Measurements from ENCODE around the gene EEF1G.

EEF1G gene

DNA sequence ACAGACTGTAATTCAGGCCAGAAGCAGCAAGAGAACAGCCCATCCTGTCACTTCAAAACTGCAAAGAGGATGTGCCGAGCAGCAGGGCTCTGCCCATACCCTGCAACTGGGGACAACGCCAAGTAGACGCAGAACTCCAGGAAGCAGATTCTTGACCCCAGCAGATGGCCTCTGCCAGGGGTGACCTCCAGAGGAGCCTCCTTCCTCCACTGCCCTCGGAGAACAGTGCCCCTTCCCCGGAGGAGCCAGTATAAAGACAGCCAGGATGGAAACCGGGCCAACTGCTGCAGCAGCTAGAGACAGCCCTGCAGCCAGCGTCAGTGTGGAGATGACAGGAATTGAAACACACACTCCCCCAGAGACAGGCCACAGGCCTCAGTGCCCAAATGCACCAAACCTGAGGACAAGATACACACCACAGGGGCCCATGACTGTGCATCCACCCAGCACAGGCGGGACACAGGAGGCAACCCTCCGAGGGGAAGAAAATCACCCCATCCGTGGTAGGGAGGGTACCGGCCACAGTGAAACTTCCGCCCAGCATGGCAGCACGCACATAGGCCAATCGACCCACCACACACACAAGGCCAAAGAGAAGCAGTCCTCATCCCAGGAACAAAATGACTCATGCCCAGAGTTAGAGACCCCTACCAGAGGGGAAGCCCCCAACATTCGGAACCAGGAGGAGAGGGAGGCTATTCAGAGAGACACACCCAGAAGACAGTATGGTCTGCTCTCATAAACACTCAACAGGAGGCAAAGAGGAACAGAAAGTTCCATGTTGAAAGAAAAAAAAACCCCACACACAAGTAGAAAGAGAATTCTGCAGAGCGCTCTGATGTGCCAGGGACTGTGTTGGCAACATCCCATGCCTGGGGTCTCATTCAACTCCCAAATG, 32.6 kb downstream of the EEF1G start:
- no peak for DNase-seq (ENCODE audit: low read depth in 2 of 2)

DNA sequence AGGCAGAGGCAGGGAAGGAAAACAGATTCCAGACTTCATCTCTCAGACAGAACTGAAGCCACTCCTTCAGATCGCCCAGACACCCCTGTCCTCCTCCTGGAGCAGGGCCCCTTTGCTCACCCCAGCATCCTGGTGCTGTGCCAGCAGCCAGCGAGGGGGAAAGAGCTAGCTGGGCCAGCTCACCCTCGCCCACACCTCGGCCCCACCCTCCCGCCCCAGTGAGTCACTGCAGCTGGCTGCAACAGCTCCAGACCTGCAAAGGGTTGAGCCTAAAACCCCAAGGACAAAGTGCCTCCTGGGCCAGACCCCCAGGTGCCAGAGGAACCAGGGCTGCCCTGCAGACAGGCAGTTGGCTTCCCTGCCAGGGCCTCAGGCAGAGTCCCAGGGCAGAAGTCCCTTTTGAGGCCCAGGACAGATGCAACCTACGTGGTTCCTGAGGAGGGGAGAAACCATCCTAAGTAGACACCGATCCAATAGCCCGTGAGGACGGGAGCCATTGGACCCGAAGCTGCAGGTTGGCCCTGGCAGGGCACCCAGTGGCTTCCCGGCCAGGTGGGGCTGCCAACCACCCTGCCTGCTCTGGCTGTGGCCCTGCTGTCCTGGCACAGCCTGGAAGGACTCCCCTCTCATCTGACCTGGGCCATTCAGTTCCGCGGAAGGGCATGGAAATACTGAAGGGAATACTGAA, 34.3 kb downstream of the EEF1G start:
- DNase-seq (ENCODE audit: low read depth in 2 of 2): peak in 1 of 2 donors; percentile 62

DNA sequence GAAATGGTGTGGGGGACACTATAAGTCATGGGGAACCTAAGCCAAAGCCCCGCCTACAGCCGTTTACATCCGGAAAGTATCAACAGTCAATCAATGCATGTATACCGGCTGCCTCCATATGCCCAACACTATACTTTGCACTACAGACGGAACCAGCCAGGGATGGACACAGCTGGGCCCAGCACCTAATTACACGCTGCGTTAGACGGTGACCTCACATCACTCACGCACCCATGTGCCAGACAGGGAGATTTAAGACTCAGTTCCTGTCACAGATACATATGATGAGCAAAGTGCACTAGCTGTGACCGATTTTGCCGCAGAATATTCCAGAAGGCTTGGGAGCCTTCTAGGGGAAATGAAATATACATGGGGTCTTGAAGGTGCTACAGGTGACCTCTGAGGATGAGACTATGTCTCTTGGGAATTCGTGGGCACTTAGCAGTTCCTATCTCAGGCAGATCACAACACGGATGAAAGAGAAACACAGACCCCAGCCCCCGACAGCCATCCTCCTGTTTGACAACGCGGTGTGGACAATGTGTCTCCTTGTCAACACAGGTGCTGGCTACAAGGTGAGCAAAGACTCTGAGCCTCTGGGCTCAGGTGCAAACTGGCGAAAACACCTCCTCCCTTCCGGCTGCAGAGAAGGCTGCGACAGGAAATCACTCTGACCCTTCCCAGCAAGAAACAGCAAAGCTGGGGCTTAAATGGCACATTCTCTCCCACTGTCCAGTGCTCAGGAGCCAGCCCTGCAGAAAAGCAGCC, 35.0 kb downstream of the EEF1G start:
- DNase-seq (ENCODE audit: low read depth in 2 of 2): no peak

DNA sequence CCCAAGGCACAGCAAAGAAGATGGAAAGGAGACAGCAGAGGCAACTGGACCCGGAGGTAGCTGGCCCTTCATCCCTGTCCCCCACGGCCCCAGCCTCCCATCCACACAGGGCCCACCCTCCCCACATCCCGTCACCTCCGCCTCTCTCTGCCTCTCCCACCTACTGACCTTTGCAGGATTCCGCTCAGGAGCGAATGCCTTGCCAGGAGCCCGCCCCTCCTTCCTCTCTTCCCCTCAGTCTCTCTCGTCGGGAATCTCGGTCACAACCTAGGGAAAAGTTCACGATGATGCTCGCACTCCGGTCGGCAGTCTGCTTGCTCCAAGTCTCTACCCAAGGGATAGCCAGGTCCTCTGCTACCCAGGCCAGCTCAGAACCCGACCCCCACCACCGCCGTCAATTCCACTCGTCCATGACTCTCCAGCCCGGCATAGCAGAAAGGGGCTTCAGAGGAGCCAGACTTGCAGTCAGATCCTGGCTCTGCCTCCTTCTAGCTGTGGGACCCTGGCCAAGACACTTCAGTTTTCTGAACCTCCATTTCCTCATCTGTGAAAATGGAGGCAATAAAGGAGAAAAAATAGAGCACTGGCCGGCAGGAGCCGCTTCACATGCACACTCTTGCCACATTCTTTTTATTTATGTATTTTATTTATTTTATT, 37.3 kb downstream of the EEF1G start:
- DNase-seq (ENCODE audit: low read depth in 2 of 2): no peak

DNA sequence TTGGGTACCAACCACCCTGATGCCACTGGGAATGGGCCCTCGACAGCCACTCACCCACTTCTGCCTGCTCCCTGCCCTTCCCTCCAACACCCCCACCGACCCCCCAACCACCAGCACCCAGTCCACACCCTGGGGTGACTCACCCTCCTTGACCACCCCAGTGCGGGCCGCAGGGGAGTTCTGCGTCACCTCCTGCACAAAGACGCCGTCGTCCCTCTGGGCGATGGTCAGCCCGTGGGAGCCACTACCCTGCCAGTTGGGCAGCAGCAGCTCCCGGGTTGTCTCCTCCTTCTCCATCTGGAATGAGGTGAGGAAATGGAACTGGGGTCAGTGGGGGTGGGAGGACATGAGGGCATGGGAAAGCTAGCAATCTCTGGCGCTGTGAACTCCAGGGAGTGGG, 37.9 kb downstream of the EEF1G start:
- no peak for DNase-seq (ENCODE audit: low read depth in 2 of 2)

DNA sequence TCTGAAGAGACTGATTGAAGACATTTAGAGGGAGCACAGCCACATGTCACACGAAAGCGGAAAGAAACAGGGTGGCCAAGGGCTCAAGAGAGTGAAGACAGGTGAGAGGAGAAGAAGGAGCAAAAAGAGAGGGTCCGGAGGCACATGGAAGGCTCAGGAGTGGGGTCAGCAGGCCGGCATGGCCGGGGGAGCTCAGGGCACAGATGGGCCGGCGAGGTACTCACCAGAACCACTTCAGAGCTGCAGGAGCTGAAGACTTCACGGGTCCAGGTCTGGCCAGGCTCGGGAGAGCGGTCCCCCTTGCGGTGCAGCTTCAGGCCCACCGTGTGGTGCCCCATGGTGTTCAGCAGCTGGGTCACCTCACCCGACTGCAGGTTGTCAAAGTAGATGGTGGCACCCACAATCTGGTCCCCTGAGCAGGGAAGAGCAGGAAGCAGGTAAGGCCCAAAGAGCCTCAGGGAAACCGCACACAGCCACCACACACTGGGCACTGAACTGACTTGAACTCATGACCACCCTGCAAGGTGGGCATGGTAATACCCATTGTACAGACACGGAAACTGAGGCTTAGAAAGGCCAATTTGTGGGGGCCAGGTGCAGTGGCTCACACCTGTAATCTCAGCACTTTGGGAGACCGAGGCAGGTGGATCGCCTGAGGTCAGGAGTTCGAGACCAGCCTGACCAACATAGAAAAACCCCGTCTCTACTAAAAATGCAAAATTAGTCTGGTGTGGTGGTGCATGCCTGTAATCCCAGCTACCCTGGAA, 38.7 kb downstream of the EEF1G start:
- no peak for DNase-seq (ENCODE audit: low read depth in 2 of 2)

- DNase-seq (ENCODE audit: low read depth in 2 of 2): no peak
These were observed 41.6 kb downstream of the EEF1G start for GRCh38 chr11:62532096-62532495.

DNA sequence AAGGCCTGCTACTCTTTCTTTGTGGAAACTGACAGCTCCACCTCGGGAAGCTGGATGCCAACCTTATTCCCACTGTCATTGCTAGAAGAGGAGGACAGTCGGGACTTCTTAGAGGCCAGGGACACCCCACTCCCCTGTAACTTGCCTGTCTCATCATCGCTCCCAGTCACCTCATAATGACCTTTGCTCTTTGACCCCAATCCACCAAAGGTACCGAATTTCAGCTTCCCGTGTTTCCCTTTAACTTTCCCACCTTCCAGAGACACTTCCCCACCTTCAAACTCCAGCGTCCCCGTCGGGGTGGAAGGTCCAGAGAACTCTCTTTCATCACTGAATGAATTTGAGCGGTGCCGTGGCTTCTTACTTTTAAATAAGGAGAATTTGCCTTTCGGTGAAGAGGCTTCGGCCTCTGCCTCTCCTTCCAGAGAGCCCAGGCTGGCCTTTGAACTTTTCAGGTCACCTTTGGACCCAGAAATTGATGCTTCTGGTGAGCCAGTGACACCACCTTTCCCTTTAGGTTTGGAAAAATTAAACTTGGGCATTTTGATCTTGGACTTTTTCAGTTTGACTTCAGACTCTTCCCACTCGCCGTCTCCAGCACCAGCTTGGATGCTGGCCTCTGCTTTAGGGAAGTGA, 56.8 kb downstream of the EEF1G start:
- DNase-seq (ENCODE audit: low read depth in 2 of 2): no peak

DNA sequence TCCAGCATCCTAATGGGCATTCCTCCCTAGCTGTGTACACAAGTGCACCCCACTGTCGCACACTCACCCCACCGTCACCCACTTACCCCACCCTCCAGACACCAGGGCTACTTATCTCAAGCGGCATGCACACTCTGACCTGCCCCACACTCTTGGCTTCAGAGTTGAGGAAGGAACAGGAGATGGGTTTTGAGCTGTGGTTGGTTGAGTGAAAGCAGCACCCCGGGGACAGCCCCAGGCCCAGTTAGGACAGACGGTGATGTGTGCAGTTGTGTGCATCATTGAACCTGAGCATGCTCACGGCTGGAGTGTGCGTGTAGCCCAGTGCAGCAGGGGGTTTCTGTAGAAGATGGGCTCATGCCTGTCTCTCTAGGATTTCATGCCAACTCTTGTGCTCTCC, 59.5 kb downstream of the EEF1G start:
- no peak for DNase-seq (ENCODE audit: low read depth in 2 of 2)

DNA sequence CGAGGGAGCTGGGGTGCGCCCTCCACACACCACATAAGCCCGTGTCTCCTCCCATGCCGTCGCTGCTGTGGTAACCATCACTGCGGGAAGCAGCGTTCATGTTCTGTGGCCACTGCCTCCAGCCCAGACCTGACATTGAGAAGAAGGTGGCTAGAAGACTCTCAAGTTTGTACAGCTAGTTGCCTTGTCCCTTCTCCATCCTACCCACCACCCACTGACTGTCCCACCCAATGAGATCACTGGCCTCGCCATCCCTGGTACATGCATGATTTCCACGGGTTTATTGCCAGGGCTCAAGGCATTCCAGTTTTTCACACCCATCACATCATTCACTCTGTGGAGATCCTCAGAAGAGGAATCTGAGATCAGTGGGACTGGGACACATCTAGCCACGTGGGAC, 60.1 kb downstream of the EEF1G start:
- no peak for DNase-seq (ENCODE audit: low read depth in 2 of 2)

GRCh38 chr11:62512961-62513360, 60.7 kb downstream of the EEF1G start:
- no peak for DNase-seq (ENCODE audit: low read depth in 2 of 2)
